ENCODE data around the gene ACCS. TPM values are rescaled to one million over a fixed set of nuclear protein-coding genes. Genes with fewer than 3 reads are reported as not detected.

Gene ACCS
- total and polyA plus RNA-seq, 2 of the 4 experiments (the other 2 are of a cell fraction) = 1.8 to 7.3 TPM

- no peak overlapping the region for H2AK5ac ChIP-seq (ENCODE audit: low read depth, low read length)
- H2BK15ac ChIP-seq (ENCODE audit: low read depth, low read length) = no peak overlapping the region
- peaks cover 9 to 29% of the 10 kb centered on the region in 2 experiments; a peak in 3 of 4 replicates for H3K79me1 ChIP-seq (ENCODE audit: low read depth in 1 of 2, low read length in 2 of 2)
- no peaks in the 10 kb centered on the region for H3K4me1 ChIP-seq (ENCODE audit: control insufficient read depth, insufficient read depth, low read length)
- H3K27me3 ChIP-seq (ENCODE audit: control insufficient read depth, insufficient read depth, low read length) = no peaks in the 10 kb centered on the region
- no CpG with 5 or more reads among the region's 6 CpGs for WGBS, 2 experiments (ENCODE audit: extremely low coverage in 2 of 2, insufficient read length in 1 of 2)
- no peak overlapping the region for H4K8ac ChIP-seq (ENCODE audit: low read depth in 2 of 2, low read length in 2 of 2)
- no peak overlapping the region for H4K91ac ChIP-seq (ENCODE audit: insufficient read depth, low read depth, low read length)
- no peak for DNase-seq
- no peak overlapping the region for H3K23ac ChIP-seq (ENCODE audit: low read depth, low read length)
- peaks cover 8% of the 10 kb centered on the region for H3K9me1 ChIP-seq (ENCODE audit: insufficient read depth, low read length)
- CTCF ChIA-PET = no interaction called here
- no peak overlapping the region for H2BK5ac ChIP-seq (ENCODE audit: low read depth, low read length, poor library complexity, severe bottlenecking)
- no peak overlapping the region for H2AK9ac ChIP-seq (replicated peaks; ENCODE audit: low read depth, low read length, poor library complexity)
- no peak overlapping the region for H2BK20ac ChIP-seq (ENCODE audit: low read depth, low read length)
- no peak overlapping the region for H3K14ac ChIP-seq (replicated peaks; ENCODE audit: low read depth, low read length)
- H3K27ac ChIP-seq (ENCODE audit: insufficient read depth, low read length) = no peak overlapping the region
- in situ Hi-C loops (cut with MboI; ENCODE audit: low sequenced_read_pairs) = loop anchor here (25.0 kb wide), 1 partner anchor 804 kb away; no protein-coding TSS in a partner anchor
- no peak overlapping the region for H2AFZ ChIP-seq (replicated peaks; ENCODE audit: low read length, poor library complexity)
- H3K4me3 ChIP-seq (ENCODE audit: insufficient read depth, low read depth, low read length) = no peak overlapping the region
- ATAC-seq (ENCODE audit: low read depth) = no peak
- dilution Hi-C loops (cut with HindIII; ENCODE audit: low sequenced_read_pairs, unreplicated experiment) = no loop called here
- no peaks in the 10 kb centered on the region for H3K9me3 ChIP-seq (ENCODE audit: control insufficient read depth, insufficient read depth, low read length)
- TF ChIP-seq CTCF (conservative IDR thresholded peaks at IDR 0.05; ENCODE audit: low read depth, low read length) (no peak), MXI1 (IDR thresholded peaks at IDR 0.05; ENCODE audit: borderline replicate concordance, low read depth, low read length) (no peak), BHLHE40 (IDR thresholded peaks at IDR 0.05; ENCODE audit: low read depth, low read length) (no peak), SMC3 (IDR thresholded peaks at IDR 0.05; ENCODE audit: low read depth, low read length) (no peak), ELK1 (IDR thresholded peaks at IDR 0.05; ENCODE audit: borderline replicate concordance, low read depth, low read length) (no peak), POLR2A (IDR thresholded peaks at IDR 0.05; ENCODE audit: low read depth, low read length) (no peak), MAZ (IDR thresholded peaks at IDR 0.05; ENCODE audit: borderline replicate concordance, low read depth, low read length) (no peak), FOS (IDR thresholded peaks at IDR 0.05; ENCODE audit: low read depth, low read length) (no peak)
- no peak overlapping the region for H3K4ac ChIP-seq (ENCODE audit: low read depth, low read length)
- H3K9ac ChIP-seq (ENCODE audit: low read depth, low read length) = no peak overlapping the region
- H3K36me3 ChIP-seq (ENCODE audit: control insufficient read depth, insufficient read depth, low read length) = peaks cover 13% of the 10 kb centered on the region
- no peak overlapping the region for H4K5ac ChIP-seq (ENCODE audit: low read depth, low read length)
- no peak overlapping the region for H3K56ac ChIP-seq (ENCODE audit: extremely low read depth, insufficient read depth, low read length)
- no TSS peak for BruUV-seq (replicated peaks)
- intact Hi-C loops (cut with micrococcal nuclease) = no loop called here
- no peak overlapping the region for H3K4me2 ChIP-seq (ENCODE audit: low read depth, low read length)
- POLR2A ChIA-PET (ENCODE audit: unreplicated experiment) = no interaction called here
- H4K20me1 ChIP-seq (ENCODE audit: insufficient read depth, low read length) = peaks cover 21% of the 10 kb centered on the region
- H3K18ac ChIP-seq (ENCODE audit: low read depth, low read length) = no peak overlapping the region
- H2BK120ac ChIP-seq (ENCODE audit: low read depth, low read length) = no peak overlapping the region
Measured at GRCh38 chr11:44108260-44108659, 42.2 kb downstream of the ACCS start.

Data from IMR-90 (cell line).